ENCODE data around the gene ME2. TPM values are rescaled to one million over a fixed set of nuclear protein-coding genes. Genes with fewer than 3 reads are reported as not detected.

Gene ME2
- total and polyA plus RNA-seq, 2 of the 8 experiments (the other 6 are each of a cell fraction or from before 2014, with no cell fraction given) = 54.7 to 66.9 TPM

- TF ChIP-seq HDAC2 (IDR thresholded peaks at IDR 0.05; ENCODE audit: borderline replicate concordance in 1 of 2, low read depth in 2 of 2, low read length in 2 of 2) = no peak
- no peak for TF ChIP-seq ATF3 (IDR thresholded peaks at IDR 0.05; ENCODE audit: insufficient read depth, low read depth, low read length)
- no peak for TF ChIP-seq PHF8 (conservative IDR thresholded peaks at IDR 0.05; ENCODE audit: low read depth, low read length)
- no peak for TF ChIP-seq POU5F1 (IDR thresholded peaks at IDR 0.05; ENCODE audit: low read depth, low read length)
- no peak for TF ChIP-seq KDM5A (IDR thresholded peaks at IDR 0.05; ENCODE audit: low read length)
- TF ChIP-seq SP1 (IDR thresholded peaks at IDR 0.05; ENCODE audit: low read depth, low read length) = no peak
- TF ChIP-seq TAF7 (optimal IDR thresholded peaks at IDR 0.05; ENCODE audit: borderline replicate concordance, low read depth, low read length) = no peak
These were observed 77.2 kb downstream of the ME2 start (continued) for GRCh38 chr18:50956116-50956515.

Data from H1 (cell line).